Skin of body (tissue), 1 donor: ENCODE results near the gene DNAJC13. TPM values are rescaled to one million over a fixed set of nuclear protein-coding genes. Genes with fewer than 3 reads are reported as not detected.

Experiments used
- total RNA-seq: library from RNA; depleted of rRNA; stranded (reverse); fragments of >200 nt; gene quantifications from one replicate; pipeline ENCODE4 v1.2.3, GENCODE V29; 2014

DNAJC13 gene
- total RNA-seq, 1 donor from 2014 or later = 56.8 TPM

Other genes with a start within 250 kb of the DNAJC13 start
- 21.8 TPM for gene ACP3, start 100.1 kb upstream of the DNAJC13 start, total RNA-seq
- 41.2 TPM for gene ACKR4, start 179.8 kb downstream of the DNAJC13 start, total RNA-seq
- 40.4 TPM for gene ACAD11, start 242.3 kb downstream of the DNAJC13 start, total RNA-seq
- 48.1 TPM for gene UBA5, start 242.8 kb downstream of the DNAJC13 start, total RNA-seq